Smooth muscle cell (in vitro differentiated cells): Measurements from ENCODE around the gene HRCT1. TPM values are rescaled to one million over a fixed set of nuclear protein-coding genes. Genes with fewer than 3 reads are reported as not detected.

Experiments
- DNase-seq: peaks from one replicate; lab custom pipeline; 2025; ENCODE audit not compliant: unreplicated experiment; lab: John Stamatoyannopoulos, UW
- H2AFZ ChIP-seq: fragments of 200-600 bp; sonication (generic); 2 replicates; pipeline ENCODE4 v1.6.0; 2016; ENCODE audit warnings: antibody characterized with exemption, low read depth, mild to moderate bottlenecking
- H3F3A ChIP-seq: fragments of 200-600 bp; sonication (generic); 2 replicates; pipeline ENCODE4 v1.6.0; 2017; ENCODE audit warnings: antibody characterized with exemption, low read depth
- H3K27ac ChIP-seq: fragments of 200-600 bp; sonication (generic); 2 replicates; pipeline ENCODE4 v1.5.1; 2016; ENCODE audit warnings: low read depth, mild to moderate bottlenecking
- H3K27me3 ChIP-seq: fragments of 200-600 bp; sonication (generic); 2 replicates; pipeline ENCODE4 v1.6.1; 2016; ENCODE audit warnings: low read depth, mild to moderate bottlenecking
- H3K36me3 ChIP-seq: fragments of 200-600 bp; sonication (generic); 2 replicates; pipeline ENCODE4 v1.5.1; 2016; ENCODE audit warnings: low read depth
- H3K4me1 ChIP-seq: fragments of 200-600 bp; sonication (generic); 2 replicates; pipeline ENCODE4 v1.5.1; 2016; ENCODE audit warnings: low read depth
- H3K4me2 ChIP-seq: fragments of 200-600 bp; sonication (generic); 2 replicates; pipeline ENCODE4 v1.6.0; 2016; ENCODE audit warnings: mild to moderate bottlenecking
- H3K4me3 ChIP-seq: fragments of 200-600 bp; sonication (generic); 2 replicates; pipeline ENCODE4 v1.5.1; 2016; ENCODE audit warnings: mild to moderate bottlenecking
- H3K79me2 ChIP-seq: fragments of 200-600 bp; sonication (generic); 2 replicates; pipeline ENCODE4 v1.6.0; 2016; ENCODE audit warnings: low read depth, mild to moderate bottlenecking
- H3K9ac ChIP-seq: fragments of 200-600 bp; sonication (generic); 2 replicates; pipeline ENCODE4 v1.6.0; 2016; ENCODE audit warnings: low read depth
- H3K9me3 ChIP-seq: fragments of 200-600 bp; sonication (generic); replicated peaks from 2 replicates; pipeline ENCODE4 v1.5.1; 2016; ENCODE audit warnings: low read depth
- H4K20me1 ChIP-seq: fragments of 200-600 bp; sonication (generic); 2 replicates; pipeline ENCODE4 v1.6.0; 2016; ENCODE audit warnings: low read depth
- CTCF ChIP-seq: fragments of 200-600 bp; sonication (generic); IDR thresholded peaks from 2 replicates; pipeline ENCODE4 v1.5.1; 2017; ENCODE audit warnings: borderline replicate concordance, mild to moderate bottlenecking, antibody characterized with exemption; ENCODE audit not compliant: insufficient read depth, poor library complexity, severe bottlenecking
- WGBS: methylation state at CpG from one replicate; pipeline ENCODE4 v1.1.7; 2016; ENCODE audit warnings: low lambda C conversion rate; 5-methylcytosine and 5-hydroxymethylcytosine counted together
- polyA plus RNA-seq: library from polyadenylated mRNA; unstranded; fragments of >200 nt; fragmentation: Nextera tagmentation; extraction: Ambion mirVana; gene quantifications from 2 replicates; pipeline ENCODE4 v1.2.1, GENCODE V29; 2016
- total RNA-seq: library from RNA; depleted of rRNA; stranded (reverse); fragments of >200 nt; gene quantifications from 2 replicates; pipeline ENCODE4 v1.2.3, GENCODE V29; 2014

HRCT1 gene
- total and polyA plus RNA-seq, 2 experiments from 2014 or later: 0.45 TPM; not detected in 1

GRCh38 chr9:35868933-35869332, 37.1 kb upstream of the HRCT1 start:
- no peaks in the 10 kb centered on the region for H3K9me3 ChIP-seq

GRCh38 chr9:35869621-35870216, 36.3 kb upstream of the HRCT1 start:
- DNase-seq: no peak
- H3K4me2 ChIP-seq: no peak overlapping the region
- H3K36me3 ChIP-seq: no peaks in the 10 kb centered on the region
- TF ChIP-seq CTCF: no peak
- H3K4me3 ChIP-seq: no peak overlapping the region
- no peaks in the 10 kb centered on the region for H3F3A ChIP-seq
- H3K9me3 ChIP-seq: no peaks in the 10 kb centered on the region
- WGBS: 95% methylated on average over 19 of the region's 19 CpGs
- H3K79me2 ChIP-seq: no peaks in the 10 kb centered on the region
- H2AFZ ChIP-seq: no peak overlapping the region
- H4K20me1 ChIP-seq: no peaks in the 10 kb centered on the region
- no peak overlapping the region for H3K9ac ChIP-seq
- no peaks in the 10 kb centered on the region for H3K27me3 ChIP-seq
- no peak overlapping the region for H3K27ac ChIP-seq
- no peaks in the 10 kb centered on the region for H3K4me1 ChIP-seq

More at GRCh38 chr9:35868933-35869332, 37.1 kb upstream of the HRCT1 start:
- no peak overlapping the region for H3K4me3 ChIP-seq
- TF ChIP-seq CTCF: no peak
- peaks cover 4% of the 10 kb centered on the region for H3K27me3 ChIP-seq
- no peaks in the 10 kb centered on the region for H3F3A ChIP-seq
- H3K79me2 ChIP-seq: no peaks in the 10 kb centered on the region
- H3K36me3 ChIP-seq: no peaks in the 10 kb centered on the region
- no peaks in the 10 kb centered on the region for H3K4me1 ChIP-seq
- no peak overlapping the region for H3K4me2 ChIP-seq
- no peak overlapping the region for H3K27ac ChIP-seq
- 89% methylated on average over 1 of the region's 2 CpGs for WGBS
- no peaks in the 10 kb centered on the region for H4K20me1 ChIP-seq
- H3K9ac ChIP-seq: no peak overlapping the region
- no peak for DNase-seq
- no peak overlapping the region for H2AFZ ChIP-seq

- Histone ChIP-seq H3K27ac (no peak within 1 kb of the TSS), H3K4me2 (no peak within 1 kb of the TSS), H3F3A (no peaks in the 10 kb centered on the region), H3K4me3 (no peak within 1 kb of the TSS), H3K36me3 (no peaks in the 10 kb centered on the region), H3K9ac (no peak within 1 kb of the TSS), H3K27me3 (no peaks in the 10 kb centered on the region), H2AFZ (no peak within 1 kb of the TSS), H3K79me2 (no peaks in the 10 kb centered on the region), H4K20me1 (no peaks in the 10 kb centered on the region), H3K9me3 (no peaks in the 10 kb centered on the region), H3K4me1 (no peaks in the 10 kb centered on the region)
- no peak for DNase-seq
- 92% methylated on average over 8 of the region's 8 CpGs for WGBS
- TF ChIP-seq CTCF: no peak
These were observed 35.6 kb upstream of the HRCT1 start, which contains the start of gene OR13J1 for GRCh38 chr9:35870351-35870923. TSS of gene OR13J1 (minus strand) at chr9:35870401. CDS start at chr9:35870401, 0 bp downstream.

GRCh38 chr9:35871545-35871944, 34.5 kb upstream of the HRCT1 start:
- no peak for DNase-seq
- Histone ChIP-seq H3K4me2 (no peak overlapping the region), H3K27ac (no peak overlapping the region), H2AFZ (no peak overlapping the region), H3K36me3 (no peaks in the 10 kb centered on the region), H3K79me2 (no peaks in the 10 kb centered on the region), H4K20me1 (no peaks in the 10 kb centered on the region), H3K9ac (no peak overlapping the region), H3K4me3 (no peak overlapping the region), H3K27me3 (no peaks in the 10 kb centered on the region), H3K4me1 (no peaks in the 10 kb centered on the region), H3F3A (no peaks in the 10 kb centered on the region), H3K9me3 (peaks cover 5% of the 10 kb centered on the region)
- 79% methylated on average over 3 of the region's 3 CpGs for WGBS
- TF ChIP-seq CTCF: no peak
